Measurements from ENCODE around the gene FGGY.
"Not testable (repeated sequence)": the region's sequence is repeated elsewhere in the genome, so short reads cannot be mapped to it uniquely, and the experiment has no call there.

DNA sequence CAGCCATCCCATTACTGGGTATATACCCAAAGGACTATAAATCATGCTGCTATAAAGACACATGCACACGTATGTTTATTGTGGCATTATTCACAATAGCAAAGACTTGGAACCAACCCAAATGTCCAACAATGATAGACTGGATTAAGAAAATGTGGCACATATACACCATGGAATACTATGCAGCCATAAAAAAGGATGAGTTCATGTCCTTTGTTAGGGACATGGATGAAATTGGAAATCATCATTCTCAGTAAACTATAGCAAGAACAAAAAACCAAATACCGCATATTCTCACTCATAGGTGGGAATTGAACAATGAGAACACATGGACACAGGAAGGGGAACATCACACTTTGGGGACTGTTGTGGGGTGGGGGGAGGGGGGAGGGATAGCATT lies 241.6 kb downstream of the FGGY start:
- TF ChIP-seq POLR2A (IDR thresholded peaks at IDR 0.05), result not testable (repeated sequence)
- TF ChIP-seq, protein P1, sequence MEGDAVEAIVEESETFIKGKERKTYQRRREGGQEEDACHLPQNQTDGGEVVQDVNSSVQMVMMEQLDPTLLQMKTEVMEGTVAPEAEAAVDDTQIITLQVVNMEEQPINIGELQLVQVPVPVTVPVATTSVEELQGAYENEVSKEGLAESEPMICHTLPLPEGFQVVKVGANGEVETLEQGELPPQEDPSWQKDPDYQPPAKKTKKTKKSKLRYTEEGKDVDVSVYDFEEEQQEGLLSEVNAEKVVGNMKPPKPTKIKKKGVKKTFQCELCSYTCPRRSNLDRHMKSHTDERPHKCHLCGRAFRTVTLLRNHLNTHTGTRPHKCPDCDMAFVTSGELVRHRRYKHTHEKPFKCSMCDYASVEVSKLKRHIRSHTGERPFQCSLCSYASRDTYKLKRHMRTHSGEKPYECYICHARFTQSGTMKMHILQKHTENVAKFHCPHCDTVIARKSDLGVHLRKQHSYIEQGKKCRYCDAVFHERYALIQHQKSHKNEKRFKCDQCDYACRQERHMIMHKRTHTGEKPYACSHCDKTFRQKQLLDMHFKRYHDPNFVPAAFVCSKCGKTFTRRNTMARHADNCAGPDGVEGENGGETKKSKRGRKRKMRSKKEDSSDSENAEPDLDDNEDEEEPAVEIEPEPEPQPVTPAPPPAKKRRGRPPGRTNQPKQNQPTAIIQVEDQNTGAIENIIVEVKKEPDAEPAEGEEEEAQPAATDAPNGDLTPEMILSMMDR (IDR thresholded peaks at IDR 0.05), result not testable (repeated sequence)

All from uterus (tissue), 2 donors.